NCI-H345 treated with DMSO at 0.1 percent for 48 hours (cell line): ENCODE results near the gene AKT2.

ENCODE experiments used
- DNase-seq: peaks from one replicate; lab custom pipeline; 2025; ENCODE audit not compliant: unreplicated experiment; lab: John Stamatoyannopoulos, UW

The AKT2 gene

GRCh38 chr19:40302224-40303011, 17.3 kb upstream of the AKT2 start:
- no peak for DNase-seq

GRCh38 chr19:40300668-40301067, 15.5 kb upstream of the AKT2 start:
- DNase-seq, result no peak

- no peak for DNase-seq
Observed at GRCh38 chr19:40298026-40298425, 12.9 kb upstream of the AKT2 start.

GRCh38 chr19:40294560-40294959, 9.4 kb upstream of the AKT2 start:
- DNase-seq, result no peak

- DNase-seq, result no peak
Observed at GRCh38 chr19:40286971-40287421, 1.9 kb upstream of the AKT2 start.

GRCh38 chr19:40286235-40286970, 1.3 kb upstream of the AKT2 start:
- no peak for DNase-seq

GRCh38 chr19:40285353-40286234, 449 bp upstream of the AKT2 start:
- DNase-seq, result peak; percentile 100

- DNase-seq, result no peak
Observed at GRCh38 chr19:40284251-40284500, 969 bp downstream of the AKT2 start.

- no peak for DNase-seq
Observed at GRCh38 chr19:40283414-40284250, 1.5 kb downstream of the AKT2 start.

GRCh38 chr19:40282920-40283319, 2.2 kb downstream of the AKT2 start:
- DNase-seq, result no peak

GRCh38 chr19:40282209-40282580, 3.0 kb downstream of the AKT2 start:
- DNase-seq, result no peak

- no peak for DNase-seq
Observed at GRCh38 chr19:40281381-40282208, 3.5 kb downstream of the AKT2 start.

- DNase-seq, result no peak
Observed at GRCh38 chr19:40280608-40281221, 4.4 kb downstream of the AKT2 start.

GRCh38 chr19:40279761-40280607, 5.2 kb downstream of the AKT2 start:
- DNase-seq, result no peak

GRCh38 chr19:40279120-40279551, 6.0 kb downstream of the AKT2 start:
- DNase-seq, result no peak

GRCh38 chr19:40278361-40279035, 6.6 kb downstream of the AKT2 start:
- no peak for DNase-seq

- DNase-seq, result no peak
Observed at GRCh38 chr19:40277356-40278059, 7.6 kb downstream of the AKT2 start.
